Epidermal melanocyte (primary cell): ENCODE results near the gene SMARCB1.
A peak's percentile ranks its signal among the peaks of the same experiment; 100 is the strongest.

Experiments
- DNase-seq: peaks from one replicate; pipeline ENCODE4 v3.0.0; 2011; ENCODE audit warnings: low spot score; ENCODE audit not compliant: insufficient read length

SMARCB1 gene

DNA sequence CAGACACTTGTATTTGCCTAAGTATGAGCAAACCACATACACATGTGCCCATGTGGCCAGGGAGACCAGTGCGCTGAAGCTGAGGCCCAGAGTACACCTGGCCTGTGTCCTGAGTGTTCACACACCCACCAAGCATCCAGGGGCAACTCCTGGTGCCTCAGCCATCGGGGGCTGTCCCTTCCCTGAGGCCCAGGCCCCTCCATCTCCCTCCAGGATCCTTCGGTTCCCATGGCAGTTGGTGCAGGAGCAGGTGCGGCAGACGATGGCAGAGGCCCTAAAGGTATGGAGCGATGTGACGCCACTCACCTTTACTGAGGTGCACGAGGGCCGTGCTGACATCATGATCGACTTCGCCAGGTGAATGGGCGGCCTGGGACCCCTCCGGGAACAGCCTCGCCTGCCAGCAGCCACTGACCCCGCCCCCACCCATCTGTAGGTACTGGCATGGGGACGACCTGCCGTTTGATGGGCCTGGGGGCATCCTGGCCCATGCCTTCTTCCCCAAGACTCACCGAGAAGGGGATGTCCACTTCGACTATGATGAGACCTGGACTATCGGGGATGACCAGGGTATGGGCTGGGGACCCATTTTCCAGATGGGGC, 6.5 kb upstream of the SMARCB1 start:
- DNase-seq: no peak

DNA sequence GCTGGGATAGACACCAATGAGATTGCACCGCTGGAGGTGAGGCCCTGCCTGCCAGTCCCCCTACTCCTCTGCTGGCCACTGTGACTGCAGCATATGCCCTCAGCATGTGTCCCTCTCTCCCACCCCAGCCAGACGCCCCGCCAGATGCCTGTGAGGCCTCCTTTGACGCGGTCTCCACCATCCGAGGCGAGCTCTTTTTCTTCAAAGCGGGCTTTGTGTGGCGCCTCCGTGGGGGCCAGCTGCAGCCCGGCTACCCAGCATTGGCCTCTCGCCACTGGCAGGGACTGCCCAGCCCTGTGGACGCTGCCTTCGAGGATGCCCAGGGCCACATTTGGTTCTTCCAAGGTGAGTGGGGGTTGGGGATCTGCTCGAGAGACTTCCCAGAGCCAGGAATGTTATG, 5.7 kb upstream of the SMARCB1 start:
- peak; percentile 61 for DNase-seq

DNA sequence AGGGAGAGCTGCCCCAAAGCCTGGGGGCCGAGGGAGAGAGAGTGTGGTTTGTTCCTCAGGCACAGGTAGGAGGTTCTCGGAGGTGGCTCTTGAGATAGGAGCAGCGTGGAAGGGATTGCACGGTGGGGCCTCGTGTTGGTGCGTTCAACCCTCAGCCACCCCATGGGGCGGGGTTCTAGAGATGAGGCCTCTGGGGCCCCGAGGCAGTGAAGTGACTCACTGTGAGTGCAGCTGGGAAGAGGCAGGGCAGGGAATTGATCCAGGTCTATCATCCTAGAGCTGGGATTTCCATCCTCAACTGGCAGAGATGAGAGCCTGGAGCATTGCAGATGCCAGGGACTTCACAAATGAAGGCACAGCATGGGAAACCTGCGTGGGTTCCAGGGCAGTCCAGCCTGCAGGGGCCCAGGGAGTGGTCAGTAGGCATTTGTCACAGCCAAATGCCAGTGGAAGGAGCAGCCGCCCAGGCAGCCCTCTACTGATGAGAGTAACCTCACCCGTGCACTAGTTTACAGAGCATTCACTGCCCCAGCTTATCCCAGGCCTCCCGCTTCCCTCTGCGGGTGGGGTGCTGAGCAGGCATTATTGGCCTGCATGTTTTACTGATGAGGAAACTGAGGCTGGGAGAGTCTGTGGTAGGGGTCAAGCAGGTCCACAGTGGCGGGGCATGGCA, 5.1 kb upstream of the SMARCB1 start:
- DNase-seq: no peak

GRCh38 chr22:23782252-23782651, 4.5 kb upstream of the SMARCB1 start:
- no peak for DNase-seq

DNA sequence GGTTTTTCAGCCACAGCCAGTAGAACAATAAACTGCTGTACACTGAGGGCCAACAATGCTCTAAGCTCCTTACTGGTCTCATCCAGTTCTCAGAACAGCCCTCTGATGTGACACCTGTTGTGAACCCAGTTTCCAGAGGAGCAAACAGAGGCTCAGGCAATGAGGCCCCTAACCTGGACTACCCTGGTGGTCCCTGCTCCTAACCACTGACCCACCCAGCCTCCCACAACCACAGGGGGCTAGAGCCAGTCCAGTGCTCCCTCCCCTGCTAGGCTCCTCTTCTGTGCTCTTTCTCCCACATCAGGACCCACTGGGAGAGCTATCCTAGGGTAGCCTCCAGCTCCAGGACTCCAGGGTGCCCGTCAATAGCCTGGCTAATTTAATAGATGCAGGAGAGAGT, 4.1 kb upstream of the SMARCB1 start:
- no peak for DNase-seq

DNA sequence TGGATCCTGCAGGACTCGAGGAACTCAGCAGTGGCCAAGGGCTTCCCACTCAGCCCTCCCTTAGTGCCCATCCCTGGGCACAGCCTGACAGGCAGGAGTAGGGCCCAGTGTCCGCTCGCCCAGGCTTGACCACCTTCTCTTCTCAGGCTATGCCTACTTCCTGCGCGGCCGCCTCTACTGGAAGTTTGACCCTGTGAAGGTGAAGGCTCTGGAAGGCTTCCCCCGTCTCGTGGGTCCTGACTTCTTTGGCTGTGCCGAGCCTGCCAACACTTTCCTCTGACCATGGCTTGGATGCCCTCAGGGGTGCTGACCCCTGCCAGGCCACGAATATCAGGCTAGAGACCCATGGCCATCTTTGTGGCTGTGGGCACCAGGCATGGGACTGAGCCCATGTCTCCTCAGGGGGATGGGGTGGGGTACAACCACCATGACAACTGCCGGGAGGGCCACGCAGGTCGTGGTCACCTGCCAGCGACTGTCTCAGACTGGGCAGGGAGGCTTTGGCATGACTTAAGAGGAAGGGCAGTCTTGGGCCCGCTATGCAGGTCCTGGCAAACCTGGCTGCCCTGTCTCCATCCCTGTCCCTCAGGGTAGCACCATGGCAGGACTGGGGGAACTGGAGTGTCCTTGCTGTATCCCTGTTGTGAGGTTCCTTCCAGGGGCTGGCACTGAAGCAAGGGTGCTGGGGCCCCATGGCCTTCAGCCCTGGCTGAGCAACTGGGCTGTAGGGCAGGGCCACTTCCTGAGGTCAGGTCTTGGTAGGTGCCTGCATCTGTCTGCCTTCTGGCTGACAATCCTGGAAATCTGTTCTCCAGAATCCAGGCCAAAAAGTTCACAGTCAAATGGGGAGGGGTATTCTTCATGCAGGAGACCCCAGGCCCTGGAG, 3.3 kb upstream of the SMARCB1 start:
- no peak for DNase-seq

- DNase-seq: no peak
These were observed 2.5 kb upstream of the SMARCB1 start for GRCh38 chr22:23784215-23784732.

DNA sequence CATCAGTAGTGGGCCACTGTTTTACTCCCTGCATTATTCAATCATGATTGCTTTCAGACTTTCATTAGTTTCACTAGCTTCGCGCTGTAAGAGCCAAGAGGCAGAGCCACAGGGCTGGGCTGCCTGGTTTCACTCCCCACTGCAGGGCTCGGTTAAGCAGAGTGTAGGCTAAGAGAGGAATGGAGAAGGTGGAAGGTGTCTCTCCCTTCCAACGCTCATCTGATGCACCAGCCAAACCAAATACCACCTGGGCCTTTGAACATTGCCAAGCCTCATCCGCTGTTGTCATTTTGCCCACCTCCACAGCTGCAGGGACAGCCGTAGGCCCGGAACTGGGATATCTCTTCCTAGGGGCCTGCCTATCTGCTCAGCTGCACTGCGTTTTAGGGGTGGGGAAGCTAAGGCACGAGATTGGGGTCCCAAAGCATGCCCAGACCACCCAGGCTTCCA, 480 bp upstream of the SMARCB1 start:
- DNase-seq: no peak

DNA sequence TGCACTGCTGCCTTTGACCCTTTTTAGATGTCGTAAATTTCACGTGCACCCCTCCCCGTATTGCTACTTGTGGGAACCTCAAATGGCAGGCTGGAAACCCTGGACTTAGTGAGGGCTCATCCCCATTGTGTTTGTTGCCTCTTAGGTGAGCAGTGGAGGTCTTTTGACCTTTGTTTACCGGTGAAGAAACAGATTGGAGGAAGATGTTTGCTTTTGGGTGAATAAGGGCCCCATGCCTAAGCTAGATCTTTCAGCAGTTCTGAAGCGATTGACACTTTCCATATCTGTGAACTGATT, 782 bp downstream of the SMARCB1 start:
- DNase-seq: no peak

- DNase-seq: no peak
These were observed 1.1 kb downstream of the SMARCB1 start for GRCh38 chr22:23787910-23788309.

DNA sequence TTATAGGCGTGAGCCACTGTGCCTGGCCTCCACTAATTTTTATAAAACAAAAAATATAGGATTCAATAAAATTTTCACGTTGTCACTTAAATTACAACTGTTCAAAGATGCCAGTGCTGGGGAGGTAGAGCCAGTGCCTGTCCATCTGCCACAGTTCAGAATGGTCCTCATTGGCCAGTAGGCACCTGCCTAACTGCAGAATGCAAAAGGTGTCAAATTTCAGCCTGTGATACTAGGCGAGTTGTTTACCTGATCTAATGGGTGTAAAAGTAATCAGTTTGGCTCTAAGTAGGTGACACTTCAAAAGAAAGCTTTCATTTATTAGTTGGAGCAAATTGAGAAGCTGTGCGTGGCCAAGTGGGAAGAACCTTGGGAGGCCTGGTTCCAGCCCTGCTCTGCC, 2.4 kb downstream of the SMARCB1 start:
- no peak for DNase-seq

- no peak for DNase-seq
These were observed 2.9 kb downstream of the SMARCB1 start for GRCh38 chr22:23789638-23790037.

DNA sequence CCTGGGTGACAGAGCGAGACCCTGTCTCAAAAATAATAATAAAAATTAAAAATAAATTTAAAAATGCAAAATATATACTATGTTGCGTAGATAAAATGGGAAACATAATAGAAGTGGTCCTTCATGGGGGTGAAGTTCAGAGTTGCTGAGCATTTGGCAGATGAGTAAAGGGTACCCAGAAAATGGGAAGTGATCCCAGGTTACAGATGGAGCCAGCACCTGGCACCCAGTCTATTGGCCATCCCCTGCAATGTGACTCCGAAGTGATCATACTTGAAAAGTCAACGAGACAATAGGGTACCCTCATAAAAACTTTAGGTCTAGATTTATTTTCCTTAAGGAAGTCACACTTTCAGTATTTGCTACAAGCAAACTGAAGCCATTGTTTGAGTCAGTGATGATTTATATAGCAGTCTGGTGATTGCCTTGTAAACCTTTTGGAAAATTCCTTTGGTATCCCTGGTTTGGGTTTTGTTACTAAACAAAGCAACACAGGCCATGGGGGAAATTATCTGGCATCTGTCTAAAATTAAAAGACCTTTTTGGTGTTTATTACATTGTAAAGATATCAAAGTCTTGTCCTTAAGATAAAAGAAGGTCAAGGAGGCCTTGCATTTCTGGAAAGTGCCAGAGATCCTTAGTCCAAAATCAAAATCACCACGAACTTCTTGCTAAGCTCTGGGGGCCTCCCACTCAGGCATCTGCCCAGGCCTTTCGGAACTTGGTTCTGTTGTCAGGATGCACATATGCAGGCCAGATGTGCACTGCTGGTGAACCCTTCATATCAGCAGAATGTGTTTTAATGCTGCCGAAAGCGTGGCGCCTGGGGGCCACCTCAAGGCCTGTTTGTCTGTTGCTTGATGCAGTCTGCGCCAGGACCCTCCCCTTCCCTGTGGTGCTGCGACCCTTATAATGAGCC, 4.3 kb downstream of the SMARCB1 start:
- DNase-seq: peak; percentile 39

DNA sequence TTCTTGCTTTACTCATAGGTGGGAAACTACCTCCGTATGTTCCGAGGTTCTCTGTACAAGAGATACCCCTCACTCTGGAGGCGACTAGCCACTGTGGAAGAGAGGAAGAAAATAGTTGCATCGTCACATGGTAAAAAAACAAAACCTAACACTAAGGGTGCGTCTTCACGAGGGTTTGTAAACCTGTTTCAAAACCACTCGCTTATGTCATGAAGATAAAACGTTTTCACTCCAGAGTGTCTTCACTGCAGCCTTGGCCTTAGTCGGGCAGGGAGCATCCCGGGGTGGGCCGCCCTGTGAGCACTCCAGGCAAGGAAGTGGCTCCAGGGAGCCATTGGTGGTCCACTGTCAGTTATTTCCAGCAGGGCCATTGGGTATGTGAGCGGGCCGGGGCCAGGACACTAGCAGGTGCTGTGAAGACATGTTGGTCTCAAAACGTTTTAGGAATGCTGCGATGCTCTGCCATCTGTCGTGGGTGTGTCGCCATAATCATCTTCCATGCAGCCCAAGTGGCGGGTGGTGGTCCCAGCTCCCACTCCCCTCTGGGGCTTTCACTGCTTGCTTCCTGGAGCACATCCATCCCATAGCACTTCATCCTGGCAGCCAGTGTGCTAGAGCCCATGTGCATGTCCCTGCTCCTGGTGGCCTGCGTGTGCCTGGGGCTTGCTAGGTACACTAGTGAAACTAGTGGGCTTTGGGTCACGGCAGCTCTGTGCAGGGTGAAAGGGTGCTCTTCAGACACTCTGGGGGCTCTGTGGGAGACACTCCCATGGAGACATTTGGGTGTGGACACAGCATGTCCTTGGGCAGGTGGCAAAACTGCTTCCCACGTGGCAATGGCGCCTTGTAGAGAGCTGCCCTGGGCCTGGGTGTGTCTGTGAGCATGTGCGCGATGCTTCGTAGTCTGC, 5.2 kb downstream of the SMARCB1 start:
- DNase-seq: no peak

- DNase-seq: no peak
These were observed 6.6 kb downstream of the SMARCB1 start for GRCh38 chr22:23793326-23793725.

DNA sequence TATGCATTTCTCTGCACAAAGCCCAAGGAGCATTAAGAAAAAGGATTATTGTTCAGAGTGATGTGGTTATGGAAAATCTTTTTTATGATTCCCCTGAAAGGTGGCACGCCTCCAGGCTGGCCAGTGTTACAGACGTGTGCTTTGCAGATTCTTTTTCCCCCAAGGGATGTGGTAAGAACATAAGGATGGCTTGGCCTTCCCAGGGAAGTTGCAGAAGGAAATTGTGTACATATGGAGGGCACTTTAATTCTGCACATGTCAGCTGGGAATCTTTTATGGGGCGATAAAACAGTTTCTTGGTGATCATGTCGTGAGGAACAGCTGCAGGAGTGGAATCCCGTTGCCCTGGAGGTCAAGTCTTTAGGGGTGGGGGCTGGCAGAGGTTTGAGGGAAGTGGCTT, 9.7 kb downstream of the SMARCB1 start:
- DNase-seq: no peak

GRCh38 chr22:23800297-23801237, 13.8 kb downstream of the SMARCB1 start:
- DNase-seq: no peak

DNA sequence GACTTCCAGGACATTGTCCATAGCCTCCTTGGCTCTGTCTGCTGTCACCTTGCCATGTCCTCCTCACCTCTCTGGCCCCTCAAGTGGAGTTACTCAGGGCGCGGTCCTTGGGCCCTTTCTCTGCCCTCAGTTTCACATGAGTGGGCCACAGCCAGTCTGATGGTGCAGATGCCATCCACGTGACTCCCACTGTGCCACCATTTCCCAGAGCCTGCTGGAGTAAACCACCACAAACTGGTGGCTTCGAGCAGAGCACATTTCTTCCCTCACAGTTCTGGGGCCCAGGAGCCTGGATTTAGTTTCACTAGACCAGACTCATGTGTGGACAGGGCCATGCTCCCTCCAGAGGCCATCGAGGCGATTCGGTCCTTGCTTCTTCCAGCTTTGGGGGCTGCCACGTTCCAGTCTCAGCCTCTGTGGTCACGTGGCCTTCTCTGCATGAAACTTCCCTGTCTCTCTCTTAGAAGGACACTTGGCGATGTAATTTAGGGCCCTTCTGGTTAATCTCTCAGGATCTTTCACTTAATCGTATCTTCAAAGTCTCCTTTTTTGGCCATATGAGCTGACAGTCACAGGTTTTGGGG, 14.6 kb downstream of the SMARCB1 start:
- DNase-seq: no peak

GRCh38 chr22:23801886-23802377, 15.2 kb downstream of the SMARCB1 start:
- DNase-seq: no peak
